ENCODE results near the gene ENKUR. TPM values are rescaled to one million over a fixed set of nuclear protein-coding genes. Genes with fewer than 3 reads are reported as not detected.

The ENKUR gene
- total RNA-seq, 1 donor from 2014 or later: not detected

GRCh38 chr10:25028711-25029110, 12.8 kb upstream of the ENKUR start:
- no peak for TF ChIP-seq CTCF (conservative IDR thresholded peaks at IDR 0.05; ENCODE audit: low read depth, low read length)
- H3K4me3 ChIP-seq (ENCODE audit: low read depth, low read length): no peak overlapping the region
- DNase-seq (ENCODE audit: low read depth): no peak

DNA sequence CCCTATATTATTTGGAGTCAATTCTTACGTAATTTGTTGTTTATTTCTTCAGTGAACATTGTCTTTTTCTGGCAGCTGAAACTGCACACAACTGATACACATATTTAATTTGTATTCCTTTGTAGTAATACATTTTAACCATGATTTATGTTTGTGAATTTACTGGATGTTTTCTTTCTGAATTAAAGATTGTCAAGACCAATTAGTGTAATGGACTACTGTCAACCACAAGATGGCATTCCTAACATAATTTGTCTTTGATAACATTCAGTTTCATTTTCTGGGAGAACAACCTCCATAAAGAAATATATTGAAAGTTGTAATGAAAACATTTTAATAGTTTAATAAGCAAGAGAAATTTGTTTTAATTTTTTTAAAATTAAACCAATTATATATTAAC, 10.5 kb upstream of the ENKUR start:
- TF ChIP-seq CTCF (conservative IDR thresholded peaks at IDR 0.05; ENCODE audit: low read depth, low read length): peak; percentile 41
- no peak overlapping the region for H3K4me3 ChIP-seq (ENCODE audit: low read depth, low read length)
- DNase-seq (ENCODE audit: low read depth): no peak

DNA sequence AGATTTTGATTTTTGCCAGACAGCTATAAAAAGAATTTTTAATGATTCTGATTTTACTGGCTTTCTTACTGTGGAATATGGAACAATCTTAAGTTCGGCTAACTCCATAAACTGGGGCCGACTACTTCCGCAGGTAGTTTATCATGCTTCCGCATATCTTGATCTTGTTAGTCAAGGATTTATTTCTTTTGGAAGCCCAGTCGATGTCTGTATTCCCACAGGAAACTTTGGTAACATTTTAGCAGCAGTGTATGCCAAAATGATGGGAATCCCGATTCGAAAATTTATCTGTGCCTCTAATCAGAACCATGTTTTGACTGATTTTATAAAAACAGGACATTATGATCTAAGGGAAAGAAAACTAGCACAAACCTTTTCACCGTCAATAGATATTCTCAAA, 8.6 kb upstream of the ENKUR start:
- H3K4me3 ChIP-seq (ENCODE audit: low read depth, low read length): no peak overlapping the region
- no peak for TF ChIP-seq CTCF (conservative IDR thresholded peaks at IDR 0.05; ENCODE audit: low read depth, low read length)
- no peak for DNase-seq (ENCODE audit: low read depth)

GRCh38 chr10:25023278-25023677, 7.3 kb upstream of the ENKUR start:
- no peak overlapping the region for H3K4me3 ChIP-seq (ENCODE audit: low read depth, low read length)
- DNase-seq (ENCODE audit: low read depth): no peak
- no peak for TF ChIP-seq CTCF (conservative IDR thresholded peaks at IDR 0.05; ENCODE audit: low read depth, low read length)

GRCh38 chr10:25018703-25019102, 2.7 kb upstream of the ENKUR start:
- TF ChIP-seq CTCF (conservative IDR thresholded peaks at IDR 0.05; ENCODE audit: low read depth, low read length): no peak
- DNase-seq (ENCODE audit: low read depth): no peak

DNA sequence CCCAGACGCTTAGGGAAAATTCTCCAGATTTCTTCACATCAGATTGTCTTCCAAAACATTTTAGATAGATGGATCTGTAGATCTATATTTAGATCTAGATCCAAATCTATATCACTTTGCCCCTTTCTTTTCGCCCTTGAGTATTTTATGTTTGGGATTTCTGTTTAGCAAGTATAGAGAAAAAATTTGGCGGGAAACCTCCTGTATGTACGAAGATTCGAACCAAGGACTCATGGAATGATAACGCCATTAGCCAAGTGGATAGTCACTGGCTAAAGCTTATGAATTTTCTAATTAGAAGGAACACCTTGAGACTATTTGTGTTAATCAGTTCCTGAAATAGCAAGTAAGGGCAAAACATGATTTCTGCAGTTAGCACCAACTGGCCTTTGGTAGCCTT, 1.7 kb upstream of the ENKUR start:
- no peak for DNase-seq (ENCODE audit: low read depth)
- H3K4me3 ChIP-seq (ENCODE audit: low read depth, low read length): peak overlapping the region; percentile 85
- no peak for TF ChIP-seq CTCF (conservative IDR thresholded peaks at IDR 0.05; ENCODE audit: low read depth, low read length)

More at GRCh38 chr10:25018703-25019102, 2.7 kb upstream of the ENKUR start:
- H3K4me3 ChIP-seq (ENCODE audit: low read depth, low read length): no peak overlapping the region

- peak; percentile 29 for DNase-seq (ENCODE audit: low read depth)
- TF ChIP-seq CTCF (conservative IDR thresholded peaks at IDR 0.05; ENCODE audit: low read depth, low read length): no peak
- peak overlapping the region; percentile 85 for H3K4me3 ChIP-seq (ENCODE audit: low read depth, low read length)
Observed at GRCh38 chr10:25017154-25017590, 1.2 kb upstream of the ENKUR start.

All from epithelial cell of proximal tubule (primary cell).